HEK293 (cell line): ENCODE results near the gene RBM20.

Source experiments
- CTCF ChIA-PET: fragments of 350-600 bp; formaldehyde crosslinking; extraction: SDS; loops from one replicate; lab custom pipeline; 2021; ENCODE audit warnings: antibody characterized with exemption; lab: Yijun Ruan, JAX
- POLR2A ChIA-PET: fragments of 300-600 bp; formaldehyde crosslinking; extraction: SDS; loops from one replicate; lab custom pipeline; 2020; ENCODE audit warnings: antibody characterized with exemption, inconsistent platforms; lab: Yijun Ruan, JAX
- H3K27ac ChIP-seq: fragments of 200-500 bp; sonication (Bioruptor generic); 2 replicates; pipeline ENCODE4 v1.5.1; 2014; ENCODE audit warnings: low read depth, low read length, control low read depth, inconsistent platforms; ENCODE audit errors: extremely low read depth
- H3K36me3 ChIP-seq, 2 experiments: fragments of 200-500 bp in 1 of 2; sonication (Bioruptor generic) in 1 of 2; 1 replicate in 1 of 2; 2 replicates in 1 of 2; pipeline ENCODE4 v1.5.1; 2014 to 2017; ENCODE audit warnings: inconsistent platforms in 2 of 2, low read length in 2 of 2; ENCODE audit not compliant: control insufficient read depth in 2 of 2, insufficient read depth in 1 of 2
- H3K4me1 ChIP-seq: fragments of 200-500 bp; sonication (Bioruptor generic); 2 replicates; pipeline ENCODE4 v1.5.1; 2014; ENCODE audit warnings: mild to moderate bottlenecking, low read length, inconsistent platforms; ENCODE audit not compliant: control insufficient read depth, insufficient read depth
- H3K4me3 ChIP-seq: 2 replicates; pipeline ENCODE4 v1.5.1; 2011; ENCODE audit warnings: low read depth, mild to moderate bottlenecking, control low read depth, low read length, moderate library complexity
- H3K9me3 ChIP-seq: fragments of 200-500 bp; sonication (Bioruptor generic); 2 replicates; pipeline ENCODE4 v1.5.1; 2014; ENCODE audit warnings: low read depth, low read length, inconsistent platforms; ENCODE audit not compliant: control insufficient read depth, insufficient read depth
- EGR2 ChIP-seq: fragments of 450-650 bp; formaldehyde crosslinking; IDR thresholded peaks from 2 replicates; pipeline ENCODE4 v1.5.1; 2016; ENCODE audit warnings: low read depth, missing biosample characterization, missing genetic modification characterization
- GLI4 ChIP-seq: fragments of 450-650 bp; formaldehyde crosslinking; IDR thresholded peaks from 2 replicates; pipeline ENCODE4 v1.5.1; 2016; ENCODE audit warnings: missing biosample characterization, missing genetic modification characterization
- HOXA7 ChIP-seq: sonication (generic); formaldehyde crosslinking; IDR thresholded peaks from 2 replicates; pipeline ENCODE4 v1.8.1; 2022; ENCODE audit warnings: missing genetic modification reagents, borderline replicate concordance
- IKZF3 ChIP-seq: fragments of 450-650 bp; IDR thresholded peaks from 2 replicates; pipeline ENCODE4 v1.5.0; 2018; ENCODE audit warnings: missing biosample characterization, mild to moderate bottlenecking, missing genetic modification characterization, moderate library complexity
- KLF9 ChIP-seq: fragments of 450-650 bp; formaldehyde crosslinking; IDR thresholded peaks from 2 replicates; pipeline ENCODE4 v1.5.1; 2016; ENCODE audit warnings: missing biosample characterization, missing genetic modification characterization, low read depth
- OSR2 ChIP-seq: fragments of 450-650 bp; formaldehyde crosslinking; IDR thresholded peaks from 2 replicates; pipeline ENCODE4 v1.5.1; 2016; ENCODE audit warnings: missing biosample characterization, missing genetic modification characterization
- TCF7L2 ChIP-seq: IDR thresholded peaks from 2 replicates; pipeline ENCODE4 v1.6.1; 2011; ENCODE audit warnings: low read depth, mild to moderate bottlenecking, inconsistent platforms, low read length, moderate library complexity, borderline replicate concordance
- YY2 ChIP-seq: fragments of 450-650 bp; formaldehyde crosslinking; IDR thresholded peaks from 2 replicates; pipeline ENCODE4 v1.5.1; 2016; ENCODE audit warnings: missing biosample characterization, missing genetic modification characterization
- ZFHX2 ChIP-seq: fragments of 450-650 bp; formaldehyde crosslinking; conservative IDR thresholded peaks from 2 replicates; pipeline ENCODE4 v1.5.1; 2016; ENCODE audit warnings: missing biosample characterization, missing genetic modification characterization
- ZNF514 ChIP-seq: fragments of 450-650 bp; formaldehyde crosslinking; IDR thresholded peaks from 2 replicates; pipeline ENCODE4 v1.5.1; 2016; ENCODE audit warnings: missing biosample characterization, missing genetic modification characterization
- ZNF571 ChIP-seq: fragments of 450-650 bp; formaldehyde crosslinking; IDR thresholded peaks from 2 replicates; pipeline ENCODE4 v1.5.0; 2017; ENCODE audit warnings: missing biosample characterization, missing genetic modification characterization
- ZNF629 ChIP-seq: fragments of 450-650 bp; formaldehyde crosslinking; IDR thresholded peaks from 2 replicates; pipeline ENCODE4 v1.5.1; 2017; ENCODE audit warnings: missing biosample characterization, missing genetic modification characterization
- ZNF701 ChIP-seq: fragments of 450-650 bp; formaldehyde crosslinking; IDR thresholded peaks from 2 replicates; pipeline ENCODE4 v1.5.1; 2016; ENCODE audit warnings: missing biosample characterization, missing genetic modification characterization
- ZNF768 ChIP-seq: fragments of 450-650 bp; formaldehyde crosslinking; IDR thresholded peaks from 2 replicates; pipeline ENCODE4 v1.5.1; 2018; ENCODE audit warnings: missing biosample characterization, mild to moderate bottlenecking, missing genetic modification characterization
- ZNF843 ChIP-seq: fragments of 450-650 bp; formaldehyde crosslinking; IDR thresholded peaks from 2 replicates; pipeline ENCODE4 v1.5.1; 2016; ENCODE audit warnings: missing biosample characterization, missing genetic modification characterization
- TF ChIP-seq, protein P1 (sequence below): fragments of 450-650 bp; IDR thresholded peaks from 2 replicates; pipeline ENCODE4 v1.5.1; 2018; ENCODE audit warnings: missing biosample characterization, mild to moderate bottlenecking, missing genetic modification characterization
- TF ChIP-seq, protein P2 (sequence below): fragments of 450-650 bp; formaldehyde crosslinking; IDR thresholded peaks from 2 replicates; pipeline ENCODE4 v1.5.1; 2016; ENCODE audit warnings: missing biosample characterization, missing genetic modification characterization
- TF ChIP-seq, protein P3 (sequence below): fragments of 450-650 bp; formaldehyde crosslinking; IDR thresholded peaks from 2 replicates; pipeline ENCODE4 v1.5.1; 2016; ENCODE audit warnings: missing biosample characterization, missing genetic modification characterization
- TF ChIP-seq, protein P4 (sequence below): fragments of 450-650 bp; formaldehyde crosslinking; conservative IDR thresholded peaks from 2 replicates; pipeline ENCODE4 v1.5.1; 2016; ENCODE audit warnings: low read depth, missing biosample characterization, missing genetic modification characterization
- TF ChIP-seq, protein P5 (sequence below): fragments of 450-650 bp; formaldehyde crosslinking; IDR thresholded peaks from 2 replicates; pipeline ENCODE4 v1.5.1; 2016; ENCODE audit warnings: missing biosample characterization, missing genetic modification characterization

Gene RBM20

DNA sequence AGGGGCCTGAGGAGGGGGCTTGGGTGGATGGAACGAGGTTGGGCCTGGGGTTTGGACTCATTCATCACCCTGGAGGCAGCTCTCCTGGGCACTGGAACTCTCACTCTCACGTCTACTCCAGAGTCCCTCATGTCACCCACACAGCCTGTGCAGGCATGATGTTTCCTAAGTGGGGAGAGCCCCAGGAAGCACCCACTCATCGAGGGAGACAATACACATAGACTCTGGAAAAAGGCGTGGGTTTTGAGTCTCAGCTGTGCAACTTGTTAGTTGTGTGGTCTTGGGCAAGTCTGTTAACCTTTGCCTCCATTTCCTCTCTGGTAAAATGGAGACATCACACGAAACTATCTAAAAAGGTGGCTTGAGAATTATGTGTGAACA, 25.9 kb upstream of the RBM20 start:
- ChIA-PET CTCF (interaction anchor here (0.6 to 4.5 kb wide), 4 partner anchors 8 to 59 kb away, joined by 4 to 30 read pairs (median 7); no protein-coding TSS in a partner anchor), POLR2A (interaction anchor here (0.6 kb wide), 1 partner anchor 55 kb away, joined by 3 read pairs; no protein-coding TSS in a partner anchor)
- Histone ChIP-seq H3K9me3 (no peaks in the 10 kb centered on the region), H3K27ac (no peak overlapping the region), H3K36me3 (no peaks in the 10 kb centered on the region), H3K4me3 (no peak overlapping the region), H3K4me1 (peaks cover 17% of the 10 kb centered on the region)
- TF ChIP-seq EGR2 (peak; percentile 80), ZFHX2 (tag by site-specific recombination) (peak; percentile 79), ZNF571 (tag by site-specific recombination) (no peak)

DNA sequence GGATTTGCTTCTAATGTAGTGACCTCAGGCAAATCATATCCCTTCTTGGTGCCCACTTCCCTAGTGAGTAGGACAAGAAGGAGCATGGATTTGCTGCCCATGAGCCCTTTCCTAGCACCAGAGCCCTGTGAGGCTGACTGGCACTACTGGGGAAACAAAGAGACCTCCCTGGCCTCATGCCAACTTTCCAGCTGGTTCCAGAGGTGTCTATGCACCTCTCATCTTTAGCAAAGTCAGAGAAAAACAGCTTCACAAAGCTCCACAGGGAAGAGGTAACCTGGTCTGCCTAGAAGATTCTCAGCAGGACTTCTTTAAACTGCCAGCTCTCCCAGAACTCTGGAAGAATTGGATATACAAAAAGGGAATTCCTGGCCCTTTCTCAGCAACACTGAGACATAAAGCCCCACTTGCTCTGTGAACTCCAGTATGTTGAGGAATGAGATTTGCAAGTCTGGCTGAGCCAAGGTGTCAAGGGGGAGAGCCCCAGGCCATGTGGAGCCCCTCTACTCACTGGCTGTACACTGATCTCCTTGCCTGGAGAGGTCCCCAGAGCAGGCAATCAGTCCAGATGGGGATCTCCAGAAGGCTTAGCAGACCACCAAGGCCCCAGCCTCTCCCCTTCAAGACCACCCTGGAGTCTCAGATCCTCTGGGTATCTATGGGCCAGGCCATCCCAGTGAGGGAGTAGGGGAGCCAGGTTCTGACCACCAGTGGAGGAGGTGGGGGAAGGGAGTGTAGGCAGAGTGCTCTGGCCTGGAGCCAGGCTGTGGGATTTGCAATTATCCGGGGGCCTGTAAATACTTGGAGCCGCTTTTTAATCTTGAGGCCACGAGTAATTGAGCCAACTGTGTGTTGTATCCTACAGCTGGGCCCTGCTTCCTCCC, 24.4 kb upstream of the RBM20 start:
- ChIA-PET CTCF (interaction anchor here (1.3 to 4.5 kb wide), 5 partner anchors 9 to 61 kb away, joined by 3 to 30 read pairs (median 9); no protein-coding TSS in a partner anchor), POLR2A (interaction anchor here (0.6 to 1.4 kb wide), 2 partner anchors 18 to 409 kb away, joined by 4 to 6 read pairs; no protein-coding TSS in a partner anchor)
- peaks cover 16% of the 10 kb centered on the region for H3K4me1 ChIP-seq
- H3K27ac ChIP-seq = peak overlapping the region; percentile 34; the same call in 1 of the 2 replicates
- no peaks in the 10 kb centered on the region for H3K9me3 ChIP-seq
- no peak overlapping the region for H3K4me3 ChIP-seq
- H3K36me3 ChIP-seq = no peaks in the 10 kb centered on the region
- TF ChIP-seq IKZF3 (0 out of 2 replicates have a peak, but pooled peaks have one; percentile 29), TCF7L2 (0 out of 2 replicates have a peak, but pooled peaks have one; percentile 30), OSR2 (tag by site-specific recombination) (peak; percentile 92), KLF9 (no peak), ZNF843 (tag by site-specific recombination) (0 out of 2 replicates have a peak, but pooled peaks have one; percentile 47), GLI4 (tag by site-specific recombination) (no peak), ZNF629 (tag by site-specific recombination) (no peak), HOXA7 (no peak), YY2 (no peak), ZNF768 (tag by site-specific recombination) (no peak), ZNF701 (tag by site-specific recombination) (no peak), EGR2 (peak; percentile 92), ZNF514 (no peak)
- TF ChIP-seq, protein P1, sequence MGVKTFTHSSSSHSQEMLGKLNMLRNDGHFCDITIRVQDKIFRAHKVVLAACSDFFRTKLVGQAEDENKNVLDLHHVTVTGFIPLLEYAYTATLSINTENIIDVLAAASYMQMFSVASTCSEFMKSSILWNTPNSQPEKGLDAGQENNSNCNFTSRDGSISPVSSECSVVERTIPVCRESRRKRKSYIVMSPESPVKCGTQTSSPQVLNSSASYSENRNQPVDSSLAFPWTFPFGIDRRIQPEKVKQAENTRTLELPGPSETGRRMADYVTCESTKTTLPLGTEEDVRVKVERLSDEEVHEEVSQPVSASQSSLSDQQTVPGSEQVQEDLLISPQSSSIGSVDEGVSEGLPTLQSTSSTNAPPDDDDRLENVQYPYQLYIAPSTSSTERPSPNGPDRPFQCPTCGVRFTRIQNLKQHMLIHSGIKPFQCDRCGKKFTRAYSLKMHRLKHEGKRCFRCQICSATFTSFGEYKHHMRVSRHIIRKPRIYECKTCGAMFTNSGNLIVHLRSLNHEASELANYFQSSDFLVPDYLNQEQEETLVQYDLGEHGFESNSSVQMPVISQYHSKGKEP (tag by site-specific recombination) = peak; percentile 47; the same call in 1 of the 2 replicates
- TF ChIP-seq, protein P2, sequence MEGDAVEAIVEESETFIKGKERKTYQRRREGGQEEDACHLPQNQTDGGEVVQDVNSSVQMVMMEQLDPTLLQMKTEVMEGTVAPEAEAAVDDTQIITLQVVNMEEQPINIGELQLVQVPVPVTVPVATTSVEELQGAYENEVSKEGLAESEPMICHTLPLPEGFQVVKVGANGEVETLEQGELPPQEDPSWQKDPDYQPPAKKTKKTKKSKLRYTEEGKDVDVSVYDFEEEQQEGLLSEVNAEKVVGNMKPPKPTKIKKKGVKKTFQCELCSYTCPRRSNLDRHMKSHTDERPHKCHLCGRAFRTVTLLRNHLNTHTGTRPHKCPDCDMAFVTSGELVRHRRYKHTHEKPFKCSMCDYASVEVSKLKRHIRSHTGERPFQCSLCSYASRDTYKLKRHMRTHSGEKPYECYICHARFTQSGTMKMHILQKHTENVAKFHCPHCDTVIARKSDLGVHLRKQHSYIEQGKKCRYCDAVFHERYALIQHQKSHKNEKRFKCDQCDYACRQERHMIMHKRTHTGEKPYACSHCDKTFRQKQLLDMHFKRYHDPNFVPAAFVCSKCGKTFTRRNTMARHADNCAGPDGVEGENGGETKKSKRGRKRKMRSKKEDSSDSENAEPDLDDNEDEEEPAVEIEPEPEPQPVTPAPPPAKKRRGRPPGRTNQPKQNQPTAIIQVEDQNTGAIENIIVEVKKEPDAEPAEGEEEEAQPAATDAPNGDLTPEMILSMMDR (tag by site-specific recombination) = no peak
- TF ChIP-seq, protein P3, sequence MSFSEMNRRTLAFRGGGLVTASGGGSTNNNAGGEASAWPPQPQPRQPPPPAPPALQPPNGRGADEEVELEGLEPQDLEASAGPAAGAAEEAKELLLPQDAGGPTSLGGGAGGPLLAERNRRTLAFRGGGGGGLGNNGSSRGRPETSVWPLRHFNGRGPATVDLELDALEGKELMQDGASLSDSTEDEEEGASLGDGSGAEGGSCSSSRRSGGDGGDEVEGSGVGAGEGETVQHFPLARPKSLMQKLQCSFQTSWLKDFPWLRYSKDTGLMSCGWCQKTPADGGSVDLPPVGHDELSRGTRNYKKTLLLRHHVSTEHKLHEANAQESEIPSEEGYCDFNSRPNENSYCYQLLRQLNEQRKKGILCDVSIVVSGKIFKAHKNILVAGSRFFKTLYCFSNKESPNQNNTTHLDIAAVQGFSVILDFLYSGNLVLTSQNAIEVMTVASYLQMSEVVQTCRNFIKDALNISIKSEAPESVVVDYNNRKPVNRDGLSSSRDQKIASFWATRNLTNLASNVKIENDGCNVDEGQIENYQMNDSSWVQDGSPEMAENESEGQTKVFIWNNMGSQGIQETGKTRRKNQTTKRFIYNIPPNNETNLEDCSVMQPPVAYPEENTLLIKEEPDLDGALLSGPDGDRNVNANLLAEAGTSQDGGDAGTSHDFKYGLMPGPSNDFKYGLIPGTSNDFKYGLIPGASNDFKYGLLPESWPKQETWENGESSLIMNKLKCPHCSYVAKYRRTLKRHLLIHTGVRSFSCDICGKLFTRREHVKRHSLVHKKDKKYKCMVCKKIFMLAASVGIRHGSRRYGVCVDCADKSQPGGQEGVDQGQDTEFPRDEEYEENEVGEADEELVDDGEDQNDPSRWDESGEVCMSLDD (tag by site-specific recombination) = no peak
- TF ChIP-seq, protein P4, sequence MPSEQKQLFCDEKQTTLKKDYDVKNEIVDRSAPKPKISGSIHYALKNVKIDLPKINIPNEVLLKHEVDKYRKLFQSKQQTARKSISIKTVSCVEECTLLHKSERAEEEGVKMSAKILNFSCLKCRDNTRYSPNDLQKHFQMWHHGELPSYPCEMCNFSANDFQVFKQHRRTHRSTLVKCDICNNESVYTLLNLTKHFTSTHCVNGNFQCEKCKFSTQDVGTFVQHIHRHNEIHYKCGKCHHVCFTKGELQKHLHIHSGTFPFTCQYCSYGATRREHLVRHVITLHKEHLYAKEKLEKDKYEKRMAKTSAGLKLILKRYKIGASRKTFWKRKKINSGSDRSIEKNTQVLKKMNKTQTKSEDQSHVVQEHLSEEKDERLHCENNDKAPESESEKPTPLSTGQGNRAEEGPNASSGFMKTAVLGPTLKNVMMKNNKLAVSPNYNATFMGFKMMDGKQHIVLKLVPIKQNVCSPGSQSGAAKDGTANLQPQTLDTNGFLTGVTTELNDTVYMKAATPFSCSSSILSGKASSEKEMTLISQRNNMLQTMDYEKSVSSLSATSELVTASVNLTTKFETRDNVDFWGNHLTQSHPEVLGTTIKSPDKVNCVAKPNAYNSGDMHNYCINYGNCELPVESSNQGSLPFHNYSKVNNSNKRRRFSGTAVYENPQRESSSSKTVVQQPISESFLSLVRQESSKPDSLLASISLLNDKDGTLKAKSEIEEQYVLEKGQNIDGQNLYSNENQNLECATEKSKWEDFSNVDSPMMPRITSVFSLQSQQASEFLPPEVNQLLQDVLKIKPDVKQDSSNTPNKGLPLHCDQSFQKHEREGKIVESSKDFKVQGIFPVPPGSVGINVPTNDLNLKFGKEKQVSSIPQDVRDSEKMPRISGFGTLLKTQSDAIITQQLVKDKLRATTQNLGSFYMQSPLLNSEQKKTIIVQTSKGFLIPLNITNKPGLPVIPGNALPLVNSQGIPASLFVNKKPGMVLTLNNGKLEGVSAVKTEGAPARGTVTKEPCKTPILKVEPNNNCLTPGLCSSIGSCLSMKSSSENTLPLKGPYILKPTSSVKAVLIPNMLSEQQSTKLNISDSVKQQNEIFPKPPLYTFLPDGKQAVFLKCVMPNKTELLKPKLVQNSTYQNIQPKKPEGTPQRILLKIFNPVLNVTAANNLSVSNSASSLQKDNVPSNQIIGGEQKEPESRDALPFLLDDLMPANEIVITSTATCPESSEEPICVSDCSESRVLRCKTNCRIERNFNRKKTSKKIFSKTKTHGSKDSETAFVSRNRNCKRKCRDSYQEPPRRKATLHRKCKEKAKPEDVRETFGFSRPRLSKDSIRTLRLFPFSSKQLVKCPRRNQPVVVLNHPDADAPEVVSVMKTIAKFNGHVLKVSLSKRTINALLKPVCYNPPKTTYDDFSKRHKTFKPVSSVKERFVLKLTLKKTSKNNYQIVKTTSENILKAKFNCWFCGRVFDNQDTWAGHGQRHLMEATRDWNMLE = no peak
- TF ChIP-seq, protein P5, sequence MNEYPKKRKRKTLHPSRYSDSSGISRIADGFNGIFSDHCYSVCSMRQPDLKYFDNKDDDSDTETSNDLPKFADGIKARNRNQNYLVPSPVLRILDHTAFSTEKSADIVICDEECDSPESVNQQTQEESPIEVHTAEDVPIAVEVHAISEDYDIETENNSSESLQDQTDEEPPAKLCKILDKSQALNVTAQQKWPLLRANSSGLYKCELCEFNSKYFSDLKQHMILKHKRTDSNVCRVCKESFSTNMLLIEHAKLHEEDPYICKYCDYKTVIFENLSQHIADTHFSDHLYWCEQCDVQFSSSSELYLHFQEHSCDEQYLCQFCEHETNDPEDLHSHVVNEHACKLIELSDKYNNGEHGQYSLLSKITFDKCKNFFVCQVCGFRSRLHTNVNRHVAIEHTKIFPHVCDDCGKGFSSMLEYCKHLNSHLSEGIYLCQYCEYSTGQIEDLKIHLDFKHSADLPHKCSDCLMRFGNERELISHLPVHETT (tag by site-specific recombination) = no peak
